Uterus (tissue), 4 donors: ENCODE measurements around the gene SAMD1. TPM values are rescaled to one million over a fixed set of nuclear protein-coding genes. Genes with fewer than 3 reads are reported as not detected.

Experiments
- DNase-seq, 2 donors: peaks; one replicate each; pipeline ENCODE4 v3.0.0-alpha.2; 2019 to 2020
- H3K27ac ChIP-seq, 2 donors: fragments of 200-600 bp; sonication (generic); 1 replicate in 1 of 2; 2 replicates in 1 of 2; pipeline ENCODE4 v1.5.1; 2016 to 2018
- H3K27me3 ChIP-seq, 2 donors: fragments of 200-600 bp; sonication (generic); one replicate each; pipeline ENCODE4 v1.5.1; 2018 to 2019; ENCODE audit warnings: control low read depth in 1 of 2
- H3K36me3 ChIP-seq, 2 donors: fragments of 200-600 bp; sonication (generic); one replicate each; pipeline ENCODE4 v1.5.1; 2019; ENCODE audit warnings: control low read depth in 1 of 2
- H3K4me1 ChIP-seq, 2 donors: fragments of 200-600 bp; sonication (generic); one replicate each; pipeline ENCODE4 v1.5.1; 2018 to 2019; ENCODE audit warnings: control low read depth in 1 of 2
- H3K4me3 ChIP-seq, 2 donors: fragments of 200-600 bp; sonication (generic); 1 replicate in 1 of 2; 2 replicates in 1 of 2; pipeline ENCODE4 v1.5.1; 2018 to 2019; ENCODE audit warnings: mild to moderate bottlenecking in 1 of 2
- H3K9me3 ChIP-seq, 2 donors: fragments of 200-600 bp; sonication (generic); one replicate each; pipeline ENCODE4 v1.5.1; 2019; ENCODE audit warnings: control low read depth in 1 of 2
- CTCF ChIP-seq, 4 experiments: fragments of 200-600 bp in 2 of 4; fragments of 450-650 bp in 2 of 4; sonication (generic) in 2 of 4; IDR thresholded peaks; one replicate each; pipeline ENCODE4 v1.5.1; 2016 to 2019; ENCODE audit warnings: antibody characterized with exemption in 4 of 4, mild to moderate bottlenecking in 2 of 4, moderate library complexity in 1 of 4
- POLR2A ChIP-seq, 2 donors: fragments of 450-650 bp; IDR thresholded peaks; one replicate each; pipeline ENCODE4 v1.6.1; 2016; ENCODE audit warnings: antibody characterized with exemption in 2 of 2, mild to moderate bottlenecking in 1 of 2, moderate library complexity in 1 of 2
- intact Hi-C: fragments of 100-400 bp; cut with DNase I; formaldehyde crosslinking; loops from one replicate; pipeline ENCODE4 v1.15.1; 2023; ENCODE audit warnings: low total_unique reads
- total RNA-seq, 4 donors: library from RNA; depleted of rRNA in 3 of 4; stranded (reverse); fragments of >200 nt in 3 of 4; gene quantifications; one replicate each; pipeline versions ENCODE4 v1.1.0 to v1.2.4, GENCODE V29; 2014 to 2023
- donor health status: DM: yes; HTN: yes; CAD: no.

SAMD1 gene
- total RNA-seq, 4 donors from 2014 or later: 6.9 to 57.8 (median 24.1) TPM

DNA sequence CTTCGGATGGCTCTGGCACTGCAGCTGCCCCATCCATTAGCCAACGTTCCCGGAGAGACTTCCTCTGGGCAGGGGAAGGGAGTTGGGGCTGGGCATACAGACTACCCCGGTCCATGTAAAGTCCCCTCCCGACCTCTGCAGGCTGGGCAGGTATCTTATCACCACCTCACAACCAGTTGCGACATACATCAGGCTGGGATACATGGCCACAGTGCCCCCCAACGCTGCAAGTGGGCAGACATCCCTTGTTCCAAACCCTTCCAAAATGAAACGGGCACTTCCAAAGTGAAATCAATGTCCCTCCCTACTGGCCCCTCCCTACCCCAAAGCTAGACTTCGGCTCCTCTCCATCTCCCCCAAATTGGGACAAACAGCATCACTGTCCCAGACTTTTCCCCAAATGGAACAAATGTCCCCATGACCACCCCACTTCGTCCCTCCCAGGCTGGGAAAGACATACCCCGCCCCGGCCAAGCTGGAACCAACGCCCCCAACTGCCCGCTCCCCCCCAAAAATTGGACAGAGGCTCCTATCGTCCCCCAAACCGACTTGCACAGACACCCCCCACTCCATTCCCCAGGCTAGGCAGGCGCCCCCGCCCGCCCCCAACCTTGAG, 33.7 kb downstream of the SAMD1 start:
- Histone ChIP-seq H3K4me3 (peak overlapping the region; percentile 28 to 32), H3K36me3 (no peaks in the 10 kb centered on the region), H3K9me3 (no peaks in the 10 kb centered on the region), H3K4me1 (peaks cover 0 to 7% of the 10 kb centered on the region in 2 donors), H3K27ac (peak overlapping the region in 1 of 2 donors; percentile 50), H3K27me3 (peaks cover 0 to 8% of the 10 kb centered on the region in 2 donors)
- DNase-seq: no peak
- intact Hi-C loops: no loop called here
- TF ChIP-seq CTCF (IDR thresholded peaks at IDR 0.05): no peak
- no peak for TF ChIP-seq POLR2A (IDR thresholded peaks at IDR 0.05)

- Histone ChIP-seq H3K9me3 (no peaks in the 10 kb centered on the region), H3K36me3 (no peaks in the 10 kb centered on the region), H3K4me3 (no peak overlapping the region), H3K27ac (no peak overlapping the region), H3K4me1 (peaks cover 0 to 7% of the 10 kb centered on the region in 2 donors), H3K27me3 (peaks cover 0 to 8% of the 10 kb centered on the region in 2 donors)
- no peak for DNase-seq
- TF ChIP-seq POLR2A (IDR thresholded peaks at IDR 0.05): no peak
- no peak for TF ChIP-seq CTCF (IDR thresholded peaks at IDR 0.05)
- intact Hi-C loops: no loop called here
These were observed 34.4 kb downstream of the SAMD1 start for GRCh38 chr19:14056069-14056666.

- H3K27ac ChIP-seq: no peak overlapping the region
- no peak for TF ChIP-seq CTCF (IDR thresholded peaks at IDR 0.05)
- TF ChIP-seq POLR2A (IDR thresholded peaks at IDR 0.05): no peak
- H3K4me3 ChIP-seq: no peak overlapping the region
- H3K4me1 ChIP-seq: peaks cover 0 to 7% of the 10 kb centered on the region in 2 donors
- H3K9me3 ChIP-seq: no peaks in the 10 kb centered on the region
- no peak for DNase-seq
- no peaks in the 10 kb centered on the region for H3K36me3 ChIP-seq
- H3K27me3 ChIP-seq: peaks cover 0 to 8% of the 10 kb centered on the region in 2 donors
- intact Hi-C loops: no loop called here
These were observed 35.2 kb downstream of the SAMD1 start for GRCh38 chr19:14055396-14055795.

DNA sequence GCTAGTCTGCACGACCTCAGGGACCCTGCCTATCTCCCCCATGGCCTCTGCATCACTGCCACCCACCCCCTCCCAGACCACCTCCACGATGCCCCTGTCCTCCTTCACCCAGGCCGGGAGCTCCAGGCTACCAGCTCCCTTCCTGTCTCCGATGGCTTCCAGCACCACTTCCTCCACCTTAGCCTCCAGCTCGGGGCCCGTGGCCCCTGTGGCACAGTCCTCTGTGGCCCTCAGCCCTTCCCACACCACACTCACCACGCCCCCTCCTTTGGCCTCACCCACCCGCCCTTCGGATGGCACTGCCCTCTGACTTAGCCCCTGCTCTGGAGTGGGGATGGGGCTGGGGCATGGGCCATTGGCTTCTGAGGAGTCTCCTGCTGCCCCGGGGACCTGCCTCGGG, 35.8 kb downstream of the SAMD1 start:
- H3K36me3 ChIP-seq: no peaks in the 10 kb centered on the region
- no peak overlapping the region for H3K27ac ChIP-seq
- no peak for TF ChIP-seq CTCF (IDR thresholded peaks at IDR 0.05)
- no peak for TF ChIP-seq POLR2A (IDR thresholded peaks at IDR 0.05)
- H3K9me3 ChIP-seq: no peaks in the 10 kb centered on the region
- H3K27me3 ChIP-seq: peaks cover 0 to 2% of the 10 kb centered on the region in 2 donors
- peaks cover 0 to 7% of the 10 kb centered on the region in 2 donors for H3K4me1 ChIP-seq
- H3K4me3 ChIP-seq: no peak overlapping the region
- intact Hi-C loops: no loop called here
- DNase-seq: no peak

- no peak for TF ChIP-seq CTCF (IDR thresholded peaks at IDR 0.05)
- TF ChIP-seq POLR2A (IDR thresholded peaks at IDR 0.05): no peak
- DNase-seq: no peak
- intact Hi-C loops: no loop called here
These were observed 36.5 kb downstream of the SAMD1 start for GRCh38 chr19:14054099-14054498.

More at GRCh38 chr19:14054099-14054498, 36.5 kb downstream of the SAMD1 start:
- Histone ChIP-seq H3K4me1 (peaks cover 0 to 7% of the 10 kb centered on the region in 2 donors), H3K27me3 (no peaks in the 10 kb centered on the region), H3K27ac (no peak overlapping the region), H3K9me3 (no peaks in the 10 kb centered on the region), H3K36me3 (no peaks in the 10 kb centered on the region), H3K4me3 (no peak overlapping the region)
